GM21529 (cell line): ENCODE measurements around the gene LYSET.
A peak's percentile ranks its signal among the peaks of the same experiment; 100 is the strongest.
"Not testable (repeated sequence)": the region's sequence is repeated elsewhere in the genome, so short reads cannot be mapped to it uniquely, and the experiment has no call there.

Experiments
- ATAC-seq: cut with Tn5 transposase; IDR thresholded peaks from one replicate; pipeline ENCODE4 v1.9.1; 2021; ENCODE audit not compliant: unreplicated experiment

LYSET gene, protein sequence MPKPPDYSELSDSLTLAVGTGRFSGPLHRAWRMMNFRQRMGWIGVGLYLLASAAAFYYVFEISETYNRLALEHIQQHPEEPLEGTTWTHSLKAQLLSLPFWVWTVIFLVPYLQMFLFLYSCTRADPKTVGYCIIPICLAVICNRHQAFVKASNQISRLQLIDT

DNA sequence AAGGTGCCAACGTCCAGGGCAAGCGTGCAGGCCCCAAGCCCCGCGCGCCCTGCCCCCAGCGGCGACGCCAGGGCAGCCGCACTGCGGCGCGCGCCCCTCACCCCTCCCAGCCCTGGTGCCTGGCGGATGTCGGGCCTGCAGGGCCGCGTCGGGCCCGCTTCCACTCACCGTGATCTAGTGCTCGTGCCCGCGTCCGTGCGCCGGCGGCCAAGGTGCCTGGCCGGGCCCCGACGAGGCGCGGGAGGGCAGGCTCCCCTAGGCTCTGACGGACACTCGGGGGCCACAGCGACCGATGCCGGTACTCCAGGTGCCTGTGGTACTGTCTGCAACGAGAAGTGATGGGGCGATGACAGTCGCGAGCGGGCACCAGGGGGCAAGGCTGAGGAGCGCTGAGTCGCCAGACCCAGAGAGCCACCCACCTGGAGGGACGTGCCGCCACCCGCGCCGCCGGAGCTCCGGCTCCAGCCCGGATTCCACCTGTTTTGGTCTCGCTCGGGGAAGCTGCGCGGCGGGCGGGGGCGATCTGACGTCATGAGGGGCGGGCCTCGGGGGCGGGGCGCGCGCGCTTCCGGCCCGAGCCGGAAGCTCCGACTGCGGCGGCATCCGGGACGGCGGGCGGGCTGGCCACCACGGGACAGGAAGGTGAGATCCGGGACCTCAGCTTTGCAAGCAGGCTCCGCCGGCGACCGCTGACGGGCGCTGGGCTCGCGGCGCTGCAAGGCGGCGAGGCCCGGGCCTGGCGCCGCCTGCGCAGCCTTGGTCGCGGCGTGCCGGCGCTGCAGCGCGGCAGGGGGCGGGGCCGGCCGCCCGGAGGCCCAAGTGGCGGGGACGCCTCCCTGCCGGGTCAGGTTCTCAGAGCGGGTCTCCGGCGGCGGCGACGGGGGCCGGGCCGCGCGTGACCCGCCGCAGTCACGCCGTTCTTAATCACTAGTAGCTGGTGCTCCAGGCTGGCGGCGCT is at the start of gene LYSET, which contains the start of gene MOAP1:
Gene LYSET, plus strand, starts transcription at position 927 of the 958 bp plus-strand sequence. CDS start 89 bp downstream, outside the sequence.
Gene MOAP1, minus strand, starts transcription at position 507 of the 958 bp plus-strand sequence. CDS start 655 bp downstream, outside the sequence.
- ATAC-seq: peak; percentile 81

DNA sequence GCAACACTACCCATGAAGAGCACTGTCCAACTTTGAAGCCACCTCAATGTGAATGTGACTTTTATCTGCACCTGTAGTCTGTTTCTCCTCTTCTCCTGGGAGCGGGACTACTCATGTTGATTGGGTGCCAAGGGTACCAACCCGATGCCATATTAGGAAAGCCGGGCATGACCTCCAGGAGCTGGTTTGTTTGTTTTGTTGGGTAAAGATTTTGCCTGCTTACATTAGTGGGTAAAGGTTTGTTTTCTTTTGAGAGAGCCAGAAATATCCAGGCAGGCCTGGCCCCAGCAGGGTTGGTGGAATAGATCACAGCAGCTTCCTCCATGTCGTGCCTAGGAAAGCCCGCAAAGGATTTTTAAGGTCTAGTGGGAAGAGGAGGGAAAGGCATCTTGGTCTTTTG is 49.7 kb upstream of the LYSET start:
- no peak for ATAC-seq

GRCh38 chr14:93136009-93136408 is 49.1 kb upstream of the LYSET start:
- ATAC-seq: no peak

DNA sequence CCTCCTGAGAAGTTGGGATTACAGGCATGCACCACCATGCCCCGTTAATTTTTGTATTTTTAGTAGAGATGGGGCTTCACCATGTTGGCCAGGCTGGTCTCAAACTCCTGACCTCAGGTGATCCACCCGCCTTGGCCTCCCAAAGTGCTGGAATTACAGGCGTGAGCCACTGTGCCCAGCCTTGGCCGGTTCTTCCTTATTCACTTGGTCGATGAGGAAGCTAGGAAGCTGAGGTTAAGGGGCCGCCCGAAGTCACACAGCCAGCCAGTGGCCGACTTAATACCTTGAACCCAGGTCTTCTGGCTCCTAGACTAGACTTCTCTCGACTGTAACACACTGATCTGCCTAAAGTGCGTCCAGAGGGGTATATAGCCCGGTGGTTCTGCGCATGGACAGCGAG is 48.6 kb upstream of the LYSET start:
- not testable (repeated sequence) for ATAC-seq

DNA sequence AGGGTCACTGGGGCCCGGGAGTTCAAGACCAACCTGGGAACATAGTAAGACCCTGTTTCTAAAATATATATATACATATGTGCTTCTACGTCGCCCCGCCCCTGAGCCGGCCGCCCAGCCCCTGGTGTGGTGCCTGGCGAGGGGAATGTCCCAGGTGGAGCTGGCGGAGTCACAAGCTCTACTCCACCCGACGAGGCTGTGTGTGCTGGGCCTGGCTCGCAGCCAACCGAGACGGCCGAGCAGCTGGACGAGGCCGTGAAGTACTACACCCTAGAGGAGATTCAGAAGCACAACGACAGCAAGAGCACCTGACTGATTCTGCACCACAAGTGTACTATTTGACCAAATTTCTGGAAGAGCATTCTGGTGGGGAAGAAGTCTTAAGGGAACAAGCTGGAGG is 47.3 kb upstream of the LYSET start:
- ATAC-seq: no peak

- no peak for ATAC-seq
These were observed 42.1 kb upstream of the LYSET start for GRCh38 chr14:93142854-93143652.

DNA sequence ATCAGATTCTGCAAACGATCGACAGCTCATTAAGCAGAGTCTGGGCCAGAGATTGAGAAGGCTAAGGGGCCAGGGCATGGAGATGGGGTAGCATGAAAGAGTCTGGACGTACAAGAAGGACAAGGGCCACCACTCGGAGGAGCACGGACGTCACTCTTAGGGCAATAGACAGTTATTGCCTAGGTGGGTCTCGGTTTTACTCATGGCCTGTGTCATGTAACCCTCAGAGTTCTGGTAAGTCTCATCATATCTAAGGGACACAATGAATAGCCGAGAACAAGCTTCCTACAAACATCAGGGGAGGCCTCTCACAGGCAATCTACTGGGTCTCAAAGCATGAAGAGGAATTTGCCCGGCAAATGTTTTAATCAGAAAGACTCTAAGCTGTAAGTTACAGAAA is 39.0 kb upstream of the LYSET start:
- peak; percentile 71 for ATAC-seq

GRCh38 chr14:93148979-93149378 is 36.1 kb upstream of the LYSET start:
- no peak for ATAC-seq

GRCh38 chr14:93150227-93151208 is 34.6 kb upstream of the LYSET start:
- ATAC-seq: no peak

GRCh38 chr14:93153121-93153520 is 32.0 kb upstream of the LYSET start:
- ATAC-seq: no peak

DNA sequence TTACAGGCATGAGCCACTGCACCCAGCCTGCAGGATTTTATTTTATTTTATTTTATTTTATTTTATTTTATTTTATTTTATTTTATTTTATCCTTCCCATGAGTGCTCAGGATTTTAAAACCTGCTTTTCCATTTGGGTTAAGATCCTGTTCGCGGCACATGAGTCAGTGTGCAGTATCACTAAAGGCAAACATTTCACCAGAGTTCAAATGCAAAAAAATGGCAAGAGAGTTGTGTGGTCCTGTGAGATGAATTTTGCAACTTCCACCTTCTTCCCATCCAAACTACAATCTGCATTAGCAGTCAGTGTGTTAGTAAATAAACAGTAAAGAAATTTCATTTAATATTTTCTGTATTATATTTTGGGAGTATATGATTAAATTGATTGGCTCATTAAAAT is 29.4 kb upstream of the LYSET start:
- no peak for ATAC-seq

- no peak for ATAC-seq
These were observed 28.3 kb upstream of the LYSET start for GRCh38 chr14:93156693-93157369.

DNA sequence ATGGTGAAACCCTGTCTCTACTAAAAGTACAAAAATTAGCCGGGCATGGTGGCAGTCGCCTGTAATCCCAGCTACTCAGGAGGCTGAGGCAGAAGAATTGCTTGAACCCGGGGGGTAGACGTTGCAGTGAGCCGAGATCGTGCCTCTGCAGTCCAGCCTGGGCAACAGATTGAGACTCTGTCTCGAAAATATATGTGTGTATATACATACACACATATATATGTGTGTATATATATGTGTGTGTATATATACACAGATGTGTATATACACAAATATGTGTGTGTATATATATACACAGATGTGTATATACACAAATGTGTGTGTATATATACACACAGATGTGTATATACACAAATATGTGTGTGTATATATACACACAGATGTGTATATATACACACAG is 26.8 kb upstream of the LYSET start:
- not testable (repeated sequence) for ATAC-seq

- ATAC-seq: not testable (repeated sequence)
These were observed 25.3 kb upstream of the LYSET start for GRCh38 chr14:93159625-93160352.

GRCh38 chr14:93160353-93160801 is 24.7 kb upstream of the LYSET start:
- no peak for ATAC-seq

GRCh38 chr14:93161411-93161940 is 23.6 kb upstream of the LYSET start:
- no peak for ATAC-seq

DNA sequence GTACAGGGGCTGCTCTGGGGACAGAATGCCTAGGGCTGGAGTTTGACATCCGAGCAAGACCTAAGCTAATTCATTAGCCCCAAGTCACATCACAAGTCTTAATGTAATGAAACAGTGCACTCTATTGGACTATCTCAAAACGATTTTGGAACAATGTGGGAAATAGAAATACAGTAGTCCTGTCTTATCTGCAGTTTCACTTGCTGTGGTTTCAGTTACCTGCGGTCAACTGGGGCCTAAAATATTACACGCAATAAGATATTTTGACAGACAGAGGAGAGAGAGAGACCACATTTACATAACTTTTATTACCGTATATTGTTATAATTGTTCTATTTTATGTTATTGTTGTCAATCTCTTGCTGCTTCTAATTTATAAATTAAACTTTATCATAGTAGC is 21.6 kb upstream of the LYSET start:
- no peak for ATAC-seq
